HCT116 (cell line): ENCODE results near the gene NFIB. TPM values are rescaled to one million over a fixed set of nuclear protein-coding genes. Genes with fewer than 3 reads are reported as not detected.

Source experiments
- ATAC-seq: fragments of 200-7000 bp; cut with Tn5 transposase; 2 replicates; pipeline ENCODE4 v1.9.1; 2020; ENCODE audit warnings: mild to moderate bottlenecking, moderate library complexity
- BruUV-seq: library from RNA; stranded (reverse); fragments of 400-500 nt; replicated peaks from 2 replicates; lab custom pipeline; 2021; lab: Mats Ljungman, UMichigan
- CTCF ChIA-PET: fragments of 300-600 bp; sonication (Branson Sonifier 250); formaldehyde crosslinking; loops from one replicate; lab custom pipeline; 2021; ENCODE audit warnings: antibody characterized with exemption; lab: Charles Lee
- POLR2A ChIA-PET: fragments of 300-600, 350-600 bp; sonication (Branson Sonifier 250); formaldehyde crosslinking; loops from one replicate; lab custom pipeline; 2021; ENCODE audit warnings: antibody characterized with exemption; lab: Charles Lee
- RAD21 ChIA-PET, 2 experiments: fragments of 300-600 bp; sonication (Branson Sonifier 250); formaldehyde crosslinking; loops; one replicate each; lab custom pipeline; 2023; ENCODE audit warnings: low total read pairs in 2 of 2; ENCODE audit not compliant: uncharacterized antibody in 2 of 2, unreplicated experiment in 2 of 2, low non-redundant PET in 1 of 2; lab: Charles Lee
- DNase-seq: peaks from one replicate; pipeline ENCODE4 v3.0.0-alpha.2; 2010; ENCODE audit warnings: low read depth, low spot score
- H2AFZ ChIP-seq: fragments of 200-600 bp; shearing (Covaris generic), sonication (generic); 2 replicates; pipeline ENCODE4 v1.6.1; 2017; ENCODE audit warnings: low read depth, mixed run types, mixed read lengths, antibody characterized with exemption, low read length; ENCODE audit not compliant: poor library complexity, severe bottlenecking
- H3K27ac ChIP-seq: 2 replicates; pipeline ENCODE4 v1.5.1; 2012; ENCODE audit warnings: low read depth, low read length
- H3K27me3 ChIP-seq: fragments of 200-600 bp; sonication (generic); 2 replicates; pipeline ENCODE4 v1.6.1; 2016; ENCODE audit warnings: mixed run types, low read length, mixed read lengths; ENCODE audit not compliant: insufficient read depth
- H3K36me3 ChIP-seq, 2 experiments: fragments of 200-500 bp in 1 of 2; fragments of 200-600 bp in 1 of 2; sonication (Bioruptor generic) in 1 of 2; sonication (generic) in 1 of 2; 2 replicates each; pipeline versions ENCODE4 v1.5.1 to v1.6.1; 2014 to 2016; ENCODE audit warnings: low read length in 2 of 2, inconsistent platforms in 1 of 2, mixed read lengths in 1 of 2, mixed run types in 1 of 2; ENCODE audit not compliant: insufficient read depth in 2 of 2, control insufficient read depth in 1 of 2
- H3K4me1 ChIP-seq, 2 experiments: fragments of 200-600 bp in 1 of 2; sonication (generic) in 1 of 2; 2 replicates each; pipeline versions ENCODE4 v1.5.1 to v1.6.1; 2012 to 2017; ENCODE audit warnings: low read length in 2 of 2, inconsistent platforms in 1 of 2, mild to moderate bottlenecking in 1 of 2, mixed read lengths in 1 of 2, mixed run types in 1 of 2, moderate library complexity in 1 of 2; ENCODE audit not compliant: insufficient read depth in 2 of 2, control insufficient read depth in 1 of 2
- H3K4me2 ChIP-seq: fragments of 200-600 bp; sonication (generic); 2 replicates; pipeline ENCODE4 v1.6.1; 2017; ENCODE audit warnings: mixed run types, low read length, mixed read lengths
- H3K4me3 ChIP-seq, 2 experiments: fragments of 200-600 bp in 1 of 2; sonication (generic) in 1 of 2; replicated peaks in 1 of 2; 2 replicates each; pipeline ENCODE4 v1.5.1; 2011 to 2016; ENCODE audit warnings: low read length in 2 of 2, control low read depth in 1 of 2, low read depth in 1 of 2, mild to moderate bottlenecking in 1 of 2, mixed read lengths in 1 of 2, mixed run types in 1 of 2
- H3K79me2 ChIP-seq: fragments of 200-600 bp; sonication (generic); 2 replicates; pipeline ENCODE4 v1.6.1; 2017; ENCODE audit warnings: mild to moderate bottlenecking, mixed run types, low read length, moderate library complexity, mixed read lengths; ENCODE audit not compliant: insufficient read depth
- H3K9ac ChIP-seq: fragments of 200-600 bp; sonication (generic); 2 replicates; pipeline ENCODE4 v1.6.1; 2016; ENCODE audit warnings: low read length, mixed read lengths
- H3K9me2 ChIP-seq: fragments of 200-600 bp; sonication (generic), shearing (Covaris generic); 2 replicates; pipeline ENCODE4 v1.6.1; 2017; ENCODE audit warnings: mixed run types, mild to moderate bottlenecking, moderate library complexity; ENCODE audit not compliant: insufficient read depth
- H3K9me3 ChIP-seq, 2 experiments: fragments of 200-500 bp in 1 of 2; fragments of 200-600 bp in 1 of 2; sonication (Bioruptor generic) in 1 of 2; sonication (generic) in 1 of 2; 2 replicates each; pipeline ENCODE4 v1.6.1; 2014 to 2017; ENCODE audit warnings: low read length in 2 of 2, mixed read lengths in 2 of 2, inconsistent platforms in 1 of 2, low read depth in 1 of 2, mild to moderate bottlenecking in 1 of 2, mixed run types in 1 of 2, moderate library complexity in 1 of 2; ENCODE audit not compliant: control insufficient read depth in 1 of 2, insufficient read depth in 1 of 2
- H4K20me1 ChIP-seq: fragments of 200-600 bp; sonication (generic), shearing (Covaris generic); 2 replicates; pipeline ENCODE4 v1.6.1; 2017; ENCODE audit warnings: mixed run types, mild to moderate bottlenecking, moderate library complexity; ENCODE audit not compliant: insufficient read depth
- CBX3 ChIP-seq: IDR thresholded peaks from 2 replicates; pipeline ENCODE4 v1.6.1; 2012; ENCODE audit warnings: low read depth
- EGR1 ChIP-seq: IDR thresholded peaks from 2 replicates; pipeline ENCODE4 v1.6.1; 2012; ENCODE audit warnings: low read depth
- ELF1 ChIP-seq: IDR thresholded peaks from 2 replicates; pipeline ENCODE4 v1.6.1; 2012; ENCODE audit warnings: low read depth, borderline replicate concordance
- EZH2 ChIP-seq: fragments of 200-600 bp; sonication (generic); IDR thresholded peaks from 2 replicates; pipeline ENCODE4 v1.6.1; 2017; ENCODE audit warnings: antibody characterized with exemption, mixed run types
- EZH2phosphoT487 ChIP-seq: fragments of 200-600 bp; IDR thresholded peaks from 2 replicates; pipeline ENCODE4 v1.6.1; 2018; ENCODE audit warnings: antibody characterized with exemption, borderline replicate concordance
- FOSL1 ChIP-seq: IDR thresholded peaks from 2 replicates; pipeline ENCODE4 v1.6.1; 2012; ENCODE audit warnings: low read depth
- JUND ChIP-seq: IDR thresholded peaks from 2 replicates; pipeline ENCODE4 v1.6.1; 2012
- POLR2A ChIP-seq: IDR thresholded peaks from 2 replicates; pipeline ENCODE4 v1.7.0; 2011; ENCODE audit warnings: borderline replicate concordance; ENCODE audit not compliant: insufficient read depth, insufficient read length; ENCODE audit errors: extremely low read depth
- POLR2AphosphoS5 ChIP-seq: IDR thresholded peaks from 2 replicates; pipeline ENCODE4 v1.6.1; 2011; ENCODE audit warnings: mild to moderate bottlenecking, low read depth, low read length, moderate library complexity
- SIN3A ChIP-seq: IDR thresholded peaks from 2 replicates; pipeline ENCODE4 v1.6.1; 2012; ENCODE audit warnings: low read depth
- SP1 ChIP-seq: IDR thresholded peaks from 2 replicates; pipeline ENCODE4 v1.6.1; 2012; ENCODE audit warnings: low read depth
- SRF ChIP-seq: IDR thresholded peaks from 2 replicates; pipeline ENCODE4 v1.6.1; 2012; ENCODE audit warnings: low read depth
- TCF7L2 ChIP-seq: IDR thresholded peaks from 2 replicates; pipeline ENCODE4 v1.7.0; 2011; ENCODE audit warnings: borderline replicate concordance, inconsistent platforms; ENCODE audit not compliant: insufficient read depth, insufficient read length; ENCODE audit errors: extremely low read depth
- YY1 ChIP-seq: IDR thresholded peaks from 2 replicates; pipeline ENCODE4 v1.6.1; 2011; ENCODE audit warnings: low read length, low read depth, moderate library complexity, mild to moderate bottlenecking; ENCODE audit not compliant: insufficient replicate concordance; ENCODE audit errors: extremely low read depth
- ZBTB33 ChIP-seq: IDR thresholded peaks from 2 replicates; pipeline ENCODE4 v1.6.1; 2011; ENCODE audit warnings: mild to moderate bottlenecking, low read length, moderate library complexity; ENCODE audit not compliant: insufficient replicate concordance; ENCODE audit errors: extremely low read depth
- ZNF274 ChIP-seq: fragments of 200-500 bp; sonication (Bioruptor generic); IDR thresholded peaks from 2 replicates; pipeline ENCODE4 v1.6.1; 2014; ENCODE audit warnings: mild to moderate bottlenecking, low read depth, low read length, inconsistent platforms
- intact Hi-C: fragments of 100-400 bp; cut with micrococcal nuclease; formaldehyde crosslinking; loops from 2 replicates; pipeline ENCODE4 v1.10.0; 2022
- total RNA-seq: library from RNA; stranded (reverse); gene quantifications from one replicate; pipeline ENCODE4 v1.2.1, GENCODE V29; 2021; ENCODE audit not compliant: unreplicated experiment
- TF ChIP-seq, protein P1 (sequence below): IDR thresholded peaks from 2 replicates; pipeline ENCODE4 v1.6.1; 2012
- TF ChIP-seq, protein P2 (sequence below): IDR thresholded peaks from 2 replicates; pipeline ENCODE4 v1.6.1; 2012
- TF ChIP-seq, protein P3 (sequence below): IDR thresholded peaks from 2 replicates; pipeline ENCODE4 v1.6.1; 2012; ENCODE audit warnings: low read depth
- TF ChIP-seq, protein P4 (sequence below), 3 experiments: fragments of 200-600 bp in 1 of 3; sonication (generic) in 1 of 3; IDR thresholded peaks in 2 of 3; conservative IDR thresholded peaks in 1 of 3; 2 replicates each; pipeline ENCODE4 v1.5.1; 2012 to 2017; ENCODE audit warnings: low read depth in 2 of 3, low read length in 2 of 3, antibody characterized with exemption in 1 of 3, borderline replicate concordance in 1 of 3, control low read depth in 1 of 3, mild to moderate bottlenecking in 1 of 3, mixed read lengths in 1 of 3, mixed run types in 1 of 3, moderate library complexity in 1 of 3; ENCODE audit not compliant: insufficient read depth in 1 of 3

The NFIB gene
- total RNA-seq, 1 experiment from 2014 or later = 6.6 TPM

DNA sequence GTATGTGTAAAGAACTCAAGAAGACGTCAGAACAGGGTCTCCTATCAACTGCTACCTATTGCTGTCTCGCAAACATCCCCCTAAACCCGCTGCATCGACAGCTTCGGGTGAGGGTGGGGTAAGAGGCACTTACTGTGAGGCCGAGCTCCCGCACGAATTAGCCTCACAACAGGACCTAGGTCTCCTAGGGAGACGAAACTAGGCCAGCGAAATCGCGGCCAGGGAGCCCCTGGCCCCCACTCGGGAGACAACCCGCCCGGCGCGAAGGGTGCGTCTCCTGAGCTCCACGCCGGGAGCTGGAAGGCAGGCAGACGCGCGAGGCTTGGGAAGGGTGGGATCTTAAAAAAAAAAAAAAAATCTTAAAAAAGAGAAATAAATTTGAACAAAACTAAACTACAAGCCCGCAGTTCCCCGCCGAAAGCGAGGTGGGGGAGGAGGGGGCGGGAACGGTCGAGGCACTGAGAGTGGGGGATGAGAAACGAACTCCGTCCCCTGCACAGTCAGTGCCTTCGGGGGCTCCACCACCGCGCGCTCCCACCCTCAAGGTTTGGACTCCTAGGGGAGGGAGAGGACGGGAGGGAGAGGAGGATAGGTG is 33.0 kb upstream of the NFIB start:
- H3K9ac ChIP-seq = no peak overlapping the region
- H2AFZ ChIP-seq = no peak overlapping the region
- CTCF ChIA-PET = no interaction called here

More for the DNA sequence above, 33.0 kb upstream of the NFIB start:
- no peak for DNase-seq
- RAD21 ChIA-PET = no interaction called here
- Histone ChIP-seq H3K9me3 (no peaks in the 10 kb centered on the region), H3K27me3 (peaks cover 15% of the 10 kb centered on the region), H4K20me1 (no peaks in the 10 kb centered on the region), H3K79me2 (no peaks in the 10 kb centered on the region), H3K27ac (no peak overlapping the region), H3K4me2 (no peak overlapping the region), H3K9me2 (no peaks in the 10 kb centered on the region), H3K4me1 (no peaks in the 10 kb centered on the region), H3K36me3 (no peaks in the 10 kb centered on the region), H3K4me3 (no peak overlapping the region)
- intact Hi-C loops = no loop called here
- POLR2A ChIA-PET = interaction anchor here (0.7 kb wide), 1 partner anchor 1286 kb away, joined by 3 read pairs; no protein-coding TSS in a partner anchor
- TF ChIP-seq ZBTB33 (no peak), ZNF274 (no peak), TCF7L2 (no peak), ELF1 (no peak), SIN3A (no peak), EGR1 (no peak), SRF (no peak), POLR2AphosphoS5 (no peak), EZH2 (no peak), YY1 (no peak), JUND (no peak), SP1 (no peak), FOSL1 (no peak), CBX3 (no peak), EZH2phosphoT487 (no peak), POLR2A (no peak)
- TF ChIP-seq, protein P1, sequence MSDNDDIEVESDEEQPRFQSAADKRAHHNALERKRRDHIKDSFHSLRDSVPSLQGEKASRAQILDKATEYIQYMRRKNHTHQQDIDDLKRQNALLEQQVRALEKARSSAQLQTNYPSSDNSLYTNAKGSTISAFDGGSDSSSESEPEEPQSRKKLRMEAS = no peak
- TF ChIP-seq, protein P2, sequence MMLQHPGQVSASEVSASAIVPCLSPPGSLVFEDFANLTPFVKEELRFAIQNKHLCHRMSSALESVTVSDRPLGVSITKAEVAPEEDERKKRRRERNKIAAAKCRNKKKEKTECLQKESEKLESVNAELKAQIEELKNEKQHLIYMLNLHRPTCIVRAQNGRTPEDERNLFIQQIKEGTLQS = no peak
- TF ChIP-seq, protein P3, sequence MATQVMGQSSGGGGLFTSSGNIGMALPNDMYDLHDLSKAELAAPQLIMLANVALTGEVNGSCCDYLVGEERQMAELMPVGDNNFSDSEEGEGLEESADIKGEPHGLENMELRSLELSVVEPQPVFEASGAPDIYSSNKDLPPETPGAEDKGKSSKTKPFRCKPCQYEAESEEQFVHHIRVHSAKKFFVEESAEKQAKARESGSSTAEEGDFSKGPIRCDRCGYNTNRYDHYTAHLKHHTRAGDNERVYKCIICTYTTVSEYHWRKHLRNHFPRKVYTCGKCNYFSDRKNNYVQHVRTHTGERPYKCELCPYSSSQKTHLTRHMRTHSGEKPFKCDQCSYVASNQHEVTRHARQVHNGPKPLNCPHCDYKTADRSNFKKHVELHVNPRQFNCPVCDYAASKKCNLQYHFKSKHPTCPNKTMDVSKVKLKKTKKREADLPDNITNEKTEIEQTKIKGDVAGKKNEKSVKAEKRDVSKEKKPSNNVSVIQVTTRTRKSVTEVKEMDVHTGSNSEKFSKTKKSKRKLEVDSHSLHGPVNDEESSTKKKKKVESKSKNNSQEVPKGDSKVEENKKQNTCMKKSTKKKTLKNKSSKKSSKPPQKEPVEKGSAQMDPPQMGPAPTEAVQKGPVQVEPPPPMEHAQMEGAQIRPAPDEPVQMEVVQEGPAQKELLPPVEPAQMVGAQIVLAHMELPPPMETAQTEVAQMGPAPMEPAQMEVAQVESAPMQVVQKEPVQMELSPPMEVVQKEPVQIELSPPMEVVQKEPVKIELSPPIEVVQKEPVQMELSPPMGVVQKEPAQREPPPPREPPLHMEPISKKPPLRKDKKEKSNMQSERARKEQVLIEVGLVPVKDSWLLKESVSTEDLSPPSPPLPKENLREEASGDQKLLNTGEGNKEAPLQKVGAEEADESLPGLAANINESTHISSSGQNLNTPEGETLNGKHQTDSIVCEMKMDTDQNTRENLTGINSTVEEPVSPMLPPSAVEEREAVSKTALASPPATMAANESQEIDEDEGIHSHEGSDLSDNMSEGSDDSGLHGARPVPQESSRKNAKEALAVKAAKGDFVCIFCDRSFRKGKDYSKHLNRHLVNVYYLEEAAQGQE = no peak
- TF ChIP-seq, protein P4, sequence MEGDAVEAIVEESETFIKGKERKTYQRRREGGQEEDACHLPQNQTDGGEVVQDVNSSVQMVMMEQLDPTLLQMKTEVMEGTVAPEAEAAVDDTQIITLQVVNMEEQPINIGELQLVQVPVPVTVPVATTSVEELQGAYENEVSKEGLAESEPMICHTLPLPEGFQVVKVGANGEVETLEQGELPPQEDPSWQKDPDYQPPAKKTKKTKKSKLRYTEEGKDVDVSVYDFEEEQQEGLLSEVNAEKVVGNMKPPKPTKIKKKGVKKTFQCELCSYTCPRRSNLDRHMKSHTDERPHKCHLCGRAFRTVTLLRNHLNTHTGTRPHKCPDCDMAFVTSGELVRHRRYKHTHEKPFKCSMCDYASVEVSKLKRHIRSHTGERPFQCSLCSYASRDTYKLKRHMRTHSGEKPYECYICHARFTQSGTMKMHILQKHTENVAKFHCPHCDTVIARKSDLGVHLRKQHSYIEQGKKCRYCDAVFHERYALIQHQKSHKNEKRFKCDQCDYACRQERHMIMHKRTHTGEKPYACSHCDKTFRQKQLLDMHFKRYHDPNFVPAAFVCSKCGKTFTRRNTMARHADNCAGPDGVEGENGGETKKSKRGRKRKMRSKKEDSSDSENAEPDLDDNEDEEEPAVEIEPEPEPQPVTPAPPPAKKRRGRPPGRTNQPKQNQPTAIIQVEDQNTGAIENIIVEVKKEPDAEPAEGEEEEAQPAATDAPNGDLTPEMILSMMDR (IDR thresholded peaks at IDR 0.05 in 2 of 3, conservative IDR thresholded peaks at IDR 0.05 in 1 of 3; ENCODE audit: borderline replicate concordance in 1 of 3, insufficient read depth in 1 of 3, low read depth in 2 of 3, low read length in 2 of 3) = no peak
- no TSS peak for BruUV-seq
- ATAC-seq = no peak
